Astrocyte of the hippocampus (primary cell): ENCODE data around the gene ERGIC1.
"Not testable (repeated sequence)": the region's sequence is repeated elsewhere in the genome, so short reads cannot be mapped to it uniquely, and the experiment has no call there.

Source experiments
- DNase-seq: peaks from one replicate; pipeline ENCODE4 v3.0.0; 2011; ENCODE audit warnings: low read depth, low spot score

Gene ERGIC1, protein sequence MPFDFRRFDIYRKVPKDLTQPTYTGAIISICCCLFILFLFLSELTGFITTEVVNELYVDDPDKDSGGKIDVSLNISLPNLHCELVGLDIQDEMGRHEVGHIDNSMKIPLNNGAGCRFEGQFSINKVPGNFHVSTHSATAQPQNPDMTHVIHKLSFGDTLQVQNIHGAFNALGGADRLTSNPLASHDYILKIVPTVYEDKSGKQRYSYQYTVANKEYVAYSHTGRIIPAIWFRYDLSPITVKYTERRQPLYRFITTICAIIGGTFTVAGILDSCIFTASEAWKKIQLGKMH

DNA sequence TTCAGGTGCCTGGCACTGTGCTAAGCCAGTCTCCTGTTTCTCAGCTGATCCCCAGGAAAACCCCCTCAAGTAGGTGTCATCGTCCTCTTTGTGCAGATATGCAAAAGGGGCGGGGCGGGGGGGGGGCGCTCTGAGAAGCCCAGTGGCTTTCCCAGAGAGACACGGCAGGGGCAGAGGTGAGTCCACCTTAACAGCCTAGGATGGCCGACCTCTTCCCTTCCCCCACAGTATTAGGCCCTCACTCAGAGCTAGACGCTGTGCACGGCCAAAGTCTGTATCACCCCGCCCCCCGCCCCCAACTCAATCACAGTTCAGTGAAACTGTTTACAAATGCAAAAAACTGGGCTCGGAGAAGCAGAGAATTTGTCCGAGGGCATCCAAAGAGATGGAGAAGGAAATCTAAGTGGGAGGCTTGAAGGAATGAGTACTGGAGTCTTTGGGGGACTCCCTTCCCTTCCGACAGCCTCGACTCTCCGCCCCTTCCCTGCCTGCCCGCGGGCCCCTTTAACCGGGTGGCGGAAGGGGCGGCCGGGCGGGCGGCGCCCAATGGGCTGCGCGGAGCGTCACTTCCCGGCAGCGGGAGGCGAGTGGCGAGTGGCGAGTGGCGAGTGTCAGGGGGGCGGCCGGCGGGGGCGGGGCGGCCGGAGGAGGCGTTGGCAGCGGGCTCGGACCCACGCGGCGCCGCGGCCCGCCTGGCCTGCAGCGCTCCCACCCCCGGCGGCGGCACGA, at the start of gene ERGIC1:
TSS of gene ERGIC1 (plus strand) at position 566 of the 729 bp plus-strand sequence. CDS start at position 729, 163 bp downstream.
- DNase-seq: peak; percentile 95

DNA sequence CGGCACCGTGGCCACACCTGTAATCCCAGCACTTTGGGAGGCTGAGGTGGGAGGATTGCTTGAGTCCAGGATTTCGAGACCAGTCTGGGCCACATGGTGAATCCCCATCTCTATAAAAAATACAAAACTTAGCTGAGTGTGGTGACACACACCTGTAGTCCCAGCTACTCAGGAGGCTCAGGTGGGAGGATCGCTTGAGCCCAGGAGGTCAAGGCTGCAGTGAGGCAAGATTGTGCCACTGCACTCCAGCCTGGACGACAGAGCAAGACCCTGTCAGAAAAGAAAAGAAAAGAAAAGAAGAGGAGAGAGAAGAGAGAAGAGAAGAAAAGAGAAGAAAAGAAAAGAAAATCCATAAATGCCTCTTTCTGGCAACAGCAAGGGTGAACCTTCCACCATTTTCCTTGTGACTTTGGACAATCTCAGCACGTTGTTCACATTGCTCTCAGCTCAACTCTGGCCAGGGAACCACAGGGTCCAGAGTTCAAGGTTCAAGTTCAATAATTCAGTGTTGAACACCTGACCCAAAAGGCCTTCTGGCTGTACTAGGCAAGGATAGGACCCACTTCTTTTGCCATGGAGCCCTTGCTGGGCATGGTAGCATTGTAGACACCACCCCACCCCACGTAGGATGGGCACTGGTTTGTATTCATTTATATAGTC, 48.5 kb upstream of the ERGIC1 start:
- DNase-seq: no peak

- no peak for DNase-seq
These were observed 47.2 kb upstream of the ERGIC1 start for GRCh38 chr5:172786736-172787462.

GRCh38 chr5:172787538-172787937, 46.5 kb upstream of the ERGIC1 start:
- DNase-seq: not testable (repeated sequence)

GRCh38 chr5:172788771-172789686, 45.0 kb upstream of the ERGIC1 start:
- peak; percentile 5 for DNase-seq

DNA sequence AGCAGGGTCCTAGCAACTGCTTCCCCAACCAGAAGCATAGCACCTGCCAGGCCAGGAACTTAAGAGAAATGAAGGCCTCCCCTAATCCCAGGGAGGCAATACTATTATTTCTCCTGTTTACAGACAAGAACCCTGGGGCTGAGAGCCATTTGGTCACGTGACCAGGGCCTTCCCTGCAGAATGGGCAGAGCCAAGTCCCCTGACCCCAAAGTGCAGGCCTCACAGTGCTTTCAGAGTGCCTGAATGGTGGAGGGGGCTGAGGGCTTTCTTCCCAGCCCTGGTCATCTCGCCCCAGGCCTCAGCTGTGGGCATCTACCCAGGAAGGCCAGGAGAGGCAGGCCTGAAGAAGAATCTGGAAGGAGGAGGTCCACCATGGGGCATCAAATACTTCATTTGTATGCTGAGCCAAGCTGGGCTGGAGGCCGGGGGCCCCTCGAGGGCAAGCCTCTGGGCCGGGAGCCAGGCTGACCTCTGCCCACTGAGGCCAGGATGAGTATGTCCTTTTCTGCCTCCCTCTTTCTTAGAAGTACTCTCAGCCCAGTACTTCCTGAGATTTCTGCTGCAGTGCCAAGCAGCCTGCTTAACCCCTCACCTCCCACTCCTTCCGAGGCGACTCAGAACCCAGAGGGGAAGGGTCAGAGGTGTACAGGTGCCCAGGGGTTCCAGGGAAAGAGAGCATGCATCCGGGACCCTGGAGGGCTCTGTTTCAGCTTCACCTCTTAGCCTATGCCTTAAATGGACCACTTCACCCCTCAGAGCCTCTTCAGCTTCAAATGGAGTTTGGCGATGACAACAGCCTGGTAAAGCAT, 44.2 kb upstream of the ERGIC1 start:
- peak; percentile 22 for DNase-seq

DNA sequence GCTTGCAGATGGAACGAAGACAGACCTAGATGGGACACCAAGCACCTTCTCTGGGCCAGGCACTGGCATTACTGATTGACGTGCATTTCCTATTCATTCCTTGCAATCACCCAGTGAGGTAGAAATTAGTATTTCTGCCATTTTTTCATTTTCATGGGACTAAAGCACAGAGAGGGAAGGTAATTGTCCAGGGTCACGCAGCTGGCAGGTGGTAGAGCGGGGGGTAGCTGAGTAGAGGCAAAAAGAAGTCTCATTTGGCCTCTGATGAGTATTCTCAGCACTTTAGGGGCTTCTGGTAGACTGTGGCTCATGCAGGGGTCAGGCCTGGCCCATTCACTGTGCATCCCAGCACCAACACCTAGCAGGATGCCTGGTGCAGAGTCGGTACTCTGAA, 43.6 kb upstream of the ERGIC1 start:
- DNase-seq: no peak

DNA sequence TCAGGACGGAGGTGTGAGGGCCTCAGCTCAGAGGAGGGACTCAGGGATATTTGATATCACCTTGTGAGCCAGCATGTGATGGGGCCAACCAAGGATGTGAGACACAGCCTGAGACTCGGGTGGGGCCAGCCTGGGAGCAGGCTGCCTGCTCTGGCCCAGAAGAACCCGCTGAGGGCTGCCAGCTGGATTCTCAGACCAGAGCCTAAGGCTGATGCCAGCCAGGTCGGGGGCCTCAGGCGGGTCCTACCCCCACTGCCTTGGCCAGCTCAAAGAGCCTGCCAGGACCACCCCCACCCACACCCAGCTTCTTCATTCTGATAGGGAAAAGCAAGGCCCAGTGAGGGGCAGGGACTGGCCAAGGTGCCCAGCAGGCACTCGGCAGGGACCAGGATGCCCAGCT, 42.8 kb upstream of the ERGIC1 start:
- DNase-seq: no peak

DNA sequence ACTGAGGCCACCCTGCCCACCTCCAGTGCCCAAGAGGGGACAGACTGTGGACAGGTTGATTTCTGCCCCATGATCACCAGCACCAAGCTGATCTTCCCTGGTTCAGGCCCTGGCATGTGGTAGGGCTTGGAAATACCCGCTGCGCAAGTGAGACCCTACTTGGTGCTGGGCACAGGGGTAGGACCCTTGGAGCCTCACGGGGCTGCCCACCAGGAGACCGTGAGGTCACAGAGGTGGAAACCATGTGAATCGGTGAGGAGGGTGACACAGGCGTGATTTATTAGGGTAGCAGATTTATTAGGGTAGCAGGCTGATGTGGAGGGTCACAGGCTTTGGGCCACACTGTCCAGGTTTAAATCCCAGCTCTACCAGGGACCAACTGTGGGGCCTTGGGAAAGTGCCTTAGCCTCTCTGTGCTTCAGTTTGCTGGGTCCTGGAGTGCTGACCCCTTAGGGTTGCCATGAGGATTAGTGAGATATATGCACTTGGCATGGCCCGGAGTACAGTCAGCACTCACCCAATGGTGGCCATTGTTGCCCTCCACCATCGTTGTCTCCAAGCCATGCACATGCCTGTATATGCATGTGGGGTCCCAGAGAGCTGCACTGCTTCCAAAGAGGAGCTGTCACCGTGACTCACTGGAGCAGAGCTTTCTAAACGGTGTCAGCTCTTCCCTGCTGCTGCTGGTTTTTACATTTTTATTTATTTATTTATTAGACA, 42.2 kb upstream of the ERGIC1 start:
- peak; percentile 1 for DNase-seq

DNA sequence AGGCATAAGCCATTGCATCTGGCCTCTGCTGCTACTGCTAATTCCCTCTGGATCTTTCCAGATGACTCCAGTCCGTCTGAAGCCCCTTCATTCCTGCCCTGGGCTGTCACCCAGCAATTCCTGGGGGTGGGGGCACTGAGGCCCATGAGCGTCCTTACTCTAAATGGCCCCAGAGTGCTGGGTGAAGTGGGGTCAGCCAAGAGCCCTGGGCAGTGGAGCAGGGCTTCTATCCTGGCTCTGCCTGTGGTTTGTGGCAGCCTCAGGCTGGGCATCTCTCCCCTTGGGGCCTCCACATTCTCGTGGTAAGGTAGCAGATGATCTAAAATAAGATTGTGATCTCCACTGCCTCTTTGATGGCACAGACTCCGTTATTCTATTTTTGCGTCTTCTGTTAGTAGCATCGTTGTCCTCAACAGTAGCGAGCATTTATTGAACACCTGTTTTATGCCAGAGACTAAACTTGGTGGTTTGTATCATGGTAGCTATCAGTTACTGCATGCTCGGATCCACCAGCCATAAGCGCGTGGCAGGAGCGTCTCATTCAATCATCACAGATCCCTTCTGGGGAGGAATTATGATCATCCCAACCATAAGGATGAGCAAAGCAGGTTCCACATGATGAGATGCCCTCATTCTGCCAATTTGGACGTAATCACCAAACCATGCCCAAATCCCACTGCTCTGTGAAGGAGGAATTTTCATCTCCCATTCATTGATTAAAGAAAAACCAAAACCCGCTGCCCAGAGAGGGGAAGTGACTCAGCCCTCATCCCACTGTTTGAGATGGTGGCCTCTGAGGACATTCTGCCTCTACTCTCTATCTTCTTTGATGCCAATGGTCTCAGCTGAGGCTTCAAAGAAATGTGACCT, 41.1 kb upstream of the ERGIC1 start:
- peak; percentile 45 for DNase-seq

GRCh38 chr5:172793577-172794488, 40.2 kb upstream of the ERGIC1 start:
- DNase-seq: peak; percentile 46

GRCh38 chr5:172795318-172795977, 38.6 kb upstream of the ERGIC1 start:
- peak; percentile 86 for DNase-seq

GRCh38 chr5:172796306-172796705, 37.7 kb upstream of the ERGIC1 start:
- DNase-seq: no peak

GRCh38 chr5:172797771-172798191, 36.3 kb upstream of the ERGIC1 start:
- DNase-seq: no peak

DNA sequence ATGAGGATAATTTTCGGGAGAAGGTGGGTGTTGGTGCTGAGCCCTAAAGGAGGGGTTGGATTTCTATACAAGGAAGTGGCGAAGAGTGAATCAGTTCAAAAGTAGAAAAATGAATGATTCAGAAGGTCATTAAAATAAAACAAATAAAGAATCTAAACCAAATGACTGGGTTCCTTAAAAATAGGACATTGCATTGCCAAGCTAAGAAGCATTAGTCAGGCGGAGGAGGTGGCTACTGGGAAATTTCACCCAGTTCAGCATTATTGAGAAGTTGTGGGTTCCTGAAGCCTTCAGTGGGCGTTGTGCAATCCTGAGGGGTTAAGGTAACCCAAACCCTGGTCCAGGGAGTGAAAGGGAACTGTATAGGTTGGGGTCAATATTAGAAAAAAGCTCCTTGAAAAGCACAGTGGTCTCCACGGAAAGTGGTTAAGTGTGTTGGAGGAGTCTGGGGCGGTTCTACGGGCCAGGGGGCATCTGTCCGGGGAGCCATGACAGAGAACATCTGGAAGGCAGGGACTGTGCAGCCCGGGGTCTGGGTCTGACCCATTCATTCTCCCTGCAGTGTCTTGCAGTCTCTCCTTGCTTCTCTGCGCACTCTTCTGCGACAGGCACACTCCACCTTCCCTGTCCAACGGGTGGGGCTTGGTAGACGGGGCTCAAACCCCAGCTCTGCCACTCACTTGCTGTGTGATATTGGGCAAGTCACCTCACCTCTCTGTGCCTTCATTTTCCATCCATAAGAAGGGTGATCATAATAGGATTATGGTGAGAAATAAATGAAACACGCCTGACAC, 35.4 kb upstream of the ERGIC1 start:
- peak; percentile 75 for DNase-seq

DNA sequence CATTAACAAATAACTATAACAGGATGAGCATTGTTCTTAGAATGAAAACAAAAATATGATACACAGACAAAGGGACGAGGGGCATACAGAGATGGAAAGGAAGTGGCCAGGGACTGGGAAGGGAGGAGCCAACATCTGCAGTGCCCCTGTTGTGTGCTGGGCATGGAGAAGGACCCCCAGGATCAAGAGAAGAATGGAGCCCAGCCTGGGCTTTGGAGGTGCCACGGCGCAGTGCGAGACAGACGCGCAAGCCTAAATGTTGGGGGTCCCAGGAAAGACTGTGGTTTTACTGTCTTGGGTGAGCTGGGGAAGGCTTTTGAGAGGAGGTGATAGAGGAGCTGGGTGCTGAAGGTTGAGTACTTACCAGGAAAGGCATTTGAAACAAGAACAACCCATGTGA, 34.6 kb upstream of the ERGIC1 start:
- DNase-seq: no peak
